GM21423 (cell line): ENCODE data around the gene TXNRD2.

Source experiments
- ATAC-seq: cut with Tn5 transposase; IDR thresholded peaks from one replicate; pipeline ENCODE4 v1.9.1; 2021; ENCODE audit warnings: mild to moderate bottlenecking, moderate library complexity; ENCODE audit not compliant: unreplicated experiment

Gene TXNRD2

DNA sequence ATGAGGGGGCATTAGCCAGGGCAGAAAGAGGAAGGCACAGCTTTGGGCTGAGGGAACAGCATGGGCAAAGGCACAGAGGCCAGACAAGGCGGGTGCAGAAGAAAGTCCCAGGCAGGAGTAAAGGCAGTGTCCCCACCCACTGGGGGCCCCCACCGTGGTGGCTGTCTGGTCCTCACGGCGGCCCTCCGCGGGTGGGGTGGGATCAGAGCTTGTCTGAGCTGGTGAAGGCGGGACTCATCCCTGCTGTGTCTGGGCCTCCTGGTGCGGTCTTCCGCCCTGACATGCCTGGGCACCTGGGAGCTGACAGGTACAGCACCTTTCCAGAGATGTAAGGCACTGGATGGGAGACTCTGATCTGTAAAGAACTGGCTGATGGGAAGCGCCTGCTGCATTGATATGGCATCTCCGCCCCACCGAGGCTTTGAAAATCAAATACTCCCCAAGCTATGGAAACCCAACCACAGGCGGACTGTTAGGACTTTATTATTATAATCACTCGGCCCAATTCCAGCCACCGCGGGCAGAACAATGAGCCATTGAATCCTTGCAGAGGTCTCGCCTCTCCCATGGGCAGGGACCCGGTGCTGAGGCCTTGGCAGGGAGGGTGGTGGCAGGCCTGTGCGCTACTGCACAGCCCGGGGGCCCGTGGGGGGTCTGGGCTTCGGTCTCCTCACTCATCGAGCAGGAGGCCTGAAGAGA lies 72.7 kb downstream of the TXNRD2 start:
- ATAC-seq = no peak

- ATAC-seq = no peak
Observed at GRCh38 chr22:19868333-19868732, 73.3 kb downstream of the TXNRD2 start.

- ATAC-seq = no peak
Observed at GRCh38 chr22:19867617-19868016, 74.0 kb downstream of the TXNRD2 start.

DNA sequence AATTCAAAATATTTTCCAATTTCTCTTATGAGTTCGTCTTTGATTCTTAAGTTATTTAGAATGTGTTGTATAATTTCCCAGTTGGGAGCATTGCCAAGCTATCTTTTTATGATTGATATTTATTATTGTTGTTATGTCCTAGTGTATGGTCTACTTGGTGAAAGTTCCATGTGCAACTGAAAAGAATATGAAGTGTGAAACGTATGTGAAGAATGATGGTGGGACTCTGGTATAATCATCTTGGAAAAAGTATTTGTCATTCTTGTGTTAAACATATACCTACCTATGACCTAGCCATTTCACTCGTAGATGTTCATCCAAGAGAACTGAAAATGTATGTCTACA lies 75.0 kb downstream of the TXNRD2 start:
- no peak for ATAC-seq

DNA sequence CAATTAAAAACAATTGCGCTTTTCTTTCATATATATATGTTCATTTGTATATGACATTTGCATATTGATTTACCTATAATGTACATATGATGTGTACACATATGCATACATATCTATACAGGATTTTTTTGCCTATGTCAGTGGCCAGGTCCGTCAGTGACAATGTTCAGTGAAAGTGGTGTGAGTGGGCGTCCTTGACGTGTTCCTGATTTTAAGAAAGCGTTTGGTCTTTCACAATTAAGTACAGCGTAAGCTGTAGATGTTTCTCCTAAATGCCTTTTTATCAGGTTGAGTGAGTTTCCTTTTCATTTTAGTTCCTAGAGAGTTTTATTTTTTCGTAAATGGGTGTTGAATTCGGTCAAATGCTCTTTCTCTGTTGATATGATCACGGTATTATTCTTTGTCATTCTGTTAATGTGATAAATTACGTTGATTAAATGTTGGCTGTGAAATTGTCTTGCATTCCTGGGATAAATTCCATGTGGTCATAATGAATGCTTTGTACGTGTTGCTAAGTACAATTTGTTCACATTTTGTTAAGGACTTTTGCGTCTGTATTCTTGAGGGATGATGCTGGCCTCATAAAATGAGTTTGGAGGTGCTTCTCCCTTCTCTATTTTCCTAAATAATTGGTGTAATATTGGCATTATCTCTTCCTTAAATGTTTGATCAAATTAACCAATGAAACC lies 76.3 kb downstream of the TXNRD2 start:
- ATAC-seq = no peak

DNA sequence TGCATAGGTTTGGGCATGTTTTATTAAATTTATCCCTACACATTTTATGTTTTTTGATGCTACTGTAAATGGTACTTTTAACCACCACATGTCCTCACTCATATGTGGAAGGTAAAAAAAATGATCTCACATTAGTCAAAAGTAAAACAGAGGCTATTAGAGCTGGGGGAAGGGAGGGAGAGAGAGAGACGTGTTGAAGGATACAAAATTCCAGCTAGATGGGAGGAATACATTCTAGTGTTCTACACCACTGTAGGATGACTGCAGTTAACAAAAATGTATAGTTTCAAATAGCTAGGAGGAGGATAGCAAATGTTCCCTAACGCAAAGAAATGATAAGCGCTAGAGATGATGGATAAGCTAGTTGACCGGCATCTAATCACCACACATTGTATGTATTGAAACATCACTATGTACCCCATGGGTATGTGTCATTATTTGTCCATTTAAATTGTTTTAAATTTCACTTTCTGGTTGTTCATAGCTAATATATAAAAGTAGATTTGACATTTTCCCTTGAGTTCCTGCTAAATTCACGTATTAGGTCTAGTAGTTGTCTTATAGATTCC lies 77.0 kb downstream of the TXNRD2 start:
- no peak for ATAC-seq

GRCh38 chr22:19863571-19863970 lies 78.0 kb downstream of the TXNRD2 start:
- no peak for ATAC-seq

GRCh38 chr22:19862619-19863246 lies 78.9 kb downstream of the TXNRD2 start:
- ATAC-seq = no peak

DNA sequence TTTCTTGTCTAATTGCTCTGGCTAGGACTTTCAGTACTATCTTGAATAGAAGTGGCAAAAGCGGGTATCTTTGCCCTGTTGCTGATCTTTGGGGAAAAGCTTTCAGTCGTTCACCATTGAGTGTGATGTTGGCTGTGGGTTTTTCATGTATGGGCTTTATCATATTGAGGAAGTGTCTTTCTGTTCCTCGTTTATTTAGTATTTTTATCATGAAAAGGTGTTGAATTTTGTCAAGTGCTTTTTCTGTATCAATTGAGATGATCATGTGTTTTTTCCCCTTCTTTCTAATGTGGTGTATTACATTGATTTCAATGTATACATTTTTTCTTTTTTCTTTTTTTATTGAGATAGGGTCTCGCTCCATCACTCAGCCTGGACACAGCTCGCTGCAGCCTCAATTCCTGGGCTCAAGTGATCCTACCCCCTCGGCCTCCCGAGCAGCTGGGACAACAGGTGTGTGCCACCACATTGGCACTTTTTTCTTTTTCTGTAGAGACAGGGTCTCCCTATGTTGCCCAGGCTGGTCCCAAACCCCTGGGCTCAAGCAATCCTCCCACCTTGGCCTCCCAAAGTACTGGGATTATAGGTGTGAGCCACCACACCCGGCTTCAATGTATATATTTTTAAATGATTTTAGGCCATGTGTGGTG lies 81.6 kb downstream of the TXNRD2 start:
- ATAC-seq = no peak

- no peak for ATAC-seq
Observed at GRCh38 chr22:19857382-19857781, 84.2 kb downstream of the TXNRD2 start.

- peak; percentile 14 for ATAC-seq
Observed at GRCh38 chr22:19855504-19856409, 85.9 kb downstream of the TXNRD2 start.

- peak; percentile 85 for ATAC-seq
Observed at GRCh38 chr22:19854778-19855503, 86.7 kb downstream of the TXNRD2 start, which contains the start of the genes GNB1L and RTL10. TSS of gene GNB1L (minus strand) at chr22:19854874. CDS start at chr22:19821355, 33,519 bp downstream. TSS of gene RTL10 (minus strand) at chr22:19854874. CDS start at chr22:19852261, 2,613 bp downstream.

GRCh38 chr22:19853879-19854777 lies 87.5 kb downstream of the TXNRD2 start:
- ATAC-seq = peak; percentile 8

- ATAC-seq = no peak
Observed at GRCh38 chr22:19853058-19853878, 88.3 kb downstream of the TXNRD2 start.

GRCh38 chr22:19852177-19852781 lies 89.3 kb downstream of the TXNRD2 start:
- no peak for ATAC-seq

GRCh38 chr22:19851291-19852176 lies 90.1 kb downstream of the TXNRD2 start:
- no peak for ATAC-seq
